SK-N-SH (cell line): ENCODE data around the gene KAT6B. TPM values are rescaled to one million over a fixed set of nuclear protein-coding genes. Genes with fewer than 3 reads are reported as not detected.

ENCODE experiments used
- CTCF ChIA-PET: fragments of 300-600, 350-600 bp; formaldehyde crosslinking; extraction: SDS; loops from one replicate; lab custom pipeline; 2021; lab: Yijun Ruan, JAX
- POLR2A ChIA-PET: fragments of 350-600 bp; sonication (Branson Sonifier 250); formaldehyde crosslinking; extraction: SDS; loops from one replicate; lab custom pipeline; 2020; ENCODE audit warnings: antibody characterized with exemption, inconsistent platforms; lab: Yijun Ruan, JAX
- DNase-seq: peaks from one replicate; pipeline ENCODE4 v3.0.0; 2012
- H2AFZ ChIP-seq: fragments of 200-600 bp; sonication (generic); 2 replicates; pipeline ENCODE4 v1.8.1; 2016; ENCODE audit warnings: antibody characterized with exemption, mild to moderate bottlenecking, low read depth
- H3F3A ChIP-seq: fragments of 200-600 bp; sonication (generic); replicated peaks from 2 replicates; pipeline ENCODE3; 2016; ENCODE audit warnings: antibody characterized with exemption, mild to moderate bottlenecking; ENCODE audit not compliant: insufficient read depth
- H3K27ac ChIP-seq, 2 experiments: fragments of 200-500 bp in 1 of 2; fragments of 200-600 bp in 1 of 2; sonication (Bioruptor generic) in 1 of 2; sonication (generic), shearing (Covaris generic) in 1 of 2; 2 replicates each; pipeline versions ENCODE4 v1.5.1 to v1.6.1; 2014 to 2016; ENCODE audit warnings: low read depth in 2 of 2, inconsistent platforms in 1 of 2, low read length in 1 of 2, mild to moderate bottlenecking in 1 of 2, mixed read lengths in 1 of 2
- H3K27me3 ChIP-seq: fragments of 200-600 bp; sonication (generic), shearing (Covaris generic); 2 replicates; pipeline ENCODE4 v1.6.1; 2016; ENCODE audit warnings: mixed run types; ENCODE audit not compliant: insufficient read depth
- H3K36me3 ChIP-seq, 2 experiments: fragments of 200-500 bp in 1 of 2; fragments of 200-600 bp in 1 of 2; sonication (Bioruptor generic) in 1 of 2; sonication (generic) in 1 of 2; replicated peaks in 1 of 2; 2 replicates each; pipeline versions ENCODE3 to v1.5.1; 2014 to 2016; ENCODE audit warnings: low read length in 1 of 2, mild to moderate bottlenecking in 1 of 2; ENCODE audit not compliant: insufficient read depth in 2 of 2, control insufficient read depth in 1 of 2
- H3K4me1 ChIP-seq, 2 experiments: fragments of 200-500 bp in 1 of 2; fragments of 200-600 bp in 1 of 2; sonication (Bioruptor generic) in 1 of 2; sonication (generic), shearing (Covaris generic) in 1 of 2; 2 replicates each; pipeline versions ENCODE4 v1.5.1 to v1.6.1; 2014 to 2016; ENCODE audit warnings: low read depth in 1 of 2, low read length in 1 of 2, mixed run types in 1 of 2; ENCODE audit not compliant: insufficient read depth in 2 of 2, control insufficient read depth in 1 of 2
- H3K4me2 ChIP-seq: fragments of 200-600 bp; sonication (generic), shearing (Covaris generic); 2 replicates; pipeline ENCODE4 v1.6.1; 2017; ENCODE audit warnings: mixed run types
- H3K4me3 ChIP-seq, 2 experiments: fragments of 200-500 bp in 1 of 2; fragments of 200-600 bp in 1 of 2; sonication (Bioruptor generic) in 1 of 2; sonication (generic), shearing (Covaris generic) in 1 of 2; 2 replicates each; pipeline versions ENCODE4 v1.5.1 to v1.8.1; 2014 to 2016; ENCODE audit warnings: low read depth in 2 of 2, inconsistent platforms in 1 of 2, low read length in 1 of 2, mild to moderate bottlenecking in 1 of 2, mixed read lengths in 1 of 2, moderate library complexity in 1 of 2
- H3K79me2 ChIP-seq: fragments of 200-600 bp; sonication (generic); 2 replicates; pipeline ENCODE4 v1.8.1; 2017; ENCODE audit warnings: mild to moderate bottlenecking; ENCODE audit not compliant: insufficient read depth
- H3K9ac ChIP-seq: fragments of 200-600 bp; sonication (generic); 2 replicates; pipeline ENCODE4 v1.6.1; 2017; ENCODE audit warnings: mixed run types
- H3K9me2 ChIP-seq: fragments of 200-600 bp; sonication (generic); 2 replicates; pipeline ENCODE4 v1.6.1; 2017; ENCODE audit warnings: mixed run types
- H3K9me3 ChIP-seq: fragments of 200-600 bp; sonication (generic); 2 replicates; pipeline ENCODE4 v1.6.1; 2017; ENCODE audit warnings: mixed run types, mild to moderate bottlenecking, moderate library complexity
- H4K20me1 ChIP-seq: fragments of 200-600 bp; sonication (generic); 2 replicates; pipeline ENCODE4 v1.6.1; 2017; ENCODE audit warnings: mild to moderate bottlenecking, mixed run types; ENCODE audit not compliant: insufficient read depth
- CHD2 ChIP-seq: fragments of 150-350 bp; IDR thresholded peaks from 2 replicates; pipeline ENCODE4 v1.6.1; 2018; ENCODE audit warnings: low read length; ENCODE audit not compliant: partially characterized antibody
- CTCF ChIP-seq: fragments of 200-600 bp; sonication (generic); IDR thresholded peaks from 2 replicates; pipeline ENCODE4 v1.6.1; 2017; ENCODE audit warnings: antibody characterized with exemption, mild to moderate bottlenecking, moderate library complexity
- ELF1 ChIP-seq: IDR thresholded peaks from 2 replicates; pipeline ENCODE4 v1.4.0; 2012
- EP300 ChIP-seq, 2 experiments: IDR thresholded peaks; 2 replicates each; pipeline versions ENCODE4 v1.4.0 to v1.6.1; 2012; ENCODE audit warnings: borderline replicate concordance in 1 of 2, low read depth in 1 of 2, low read length in 1 of 2
- FOXJ3 ChIP-seq: sonication (generic); formaldehyde crosslinking; IDR thresholded peaks from 2 replicates; pipeline ENCODE4 v1.5.1; 2020; ENCODE audit warnings: mild to moderate bottlenecking, missing genetic modification reagents
- FOXM1 ChIP-seq: IDR thresholded peaks from 2 replicates; pipeline ENCODE4 v1.4.0; 2012; ENCODE audit warnings: low read depth, mild to moderate bottlenecking
- GATA2 ChIP-seq: sonication (generic); formaldehyde crosslinking; IDR thresholded peaks from 2 replicates; pipeline ENCODE4 v1.5.0; 2020; ENCODE audit warnings: mild to moderate bottlenecking, missing genetic modification reagents
- IRF3 ChIP-seq: fragments of 150-350 bp; IDR thresholded peaks from 2 replicates; pipeline ENCODE4 v1.6.1; 2016; ENCODE audit warnings: mild to moderate bottlenecking, low read depth, low read length
- MEF2A ChIP-seq: IDR thresholded peaks from 2 replicates; pipeline ENCODE4 v1.4.0; 2012; ENCODE audit warnings: low read depth, borderline replicate concordance
- MXI1 ChIP-seq: IDR thresholded peaks from 2 replicates; pipeline ENCODE4 v1.6.1; 2012; ENCODE audit warnings: mild to moderate bottlenecking, low read depth, low read length, improper control_type of control experiment
- NFIC ChIP-seq: IDR thresholded peaks from 2 replicates; pipeline ENCODE4 v1.4.0; 2012; ENCODE audit warnings: borderline replicate concordance
- RFX5 ChIP-seq: IDR thresholded peaks from 2 replicates; pipeline ENCODE4 v1.6.1; 2012; ENCODE audit warnings: mild to moderate bottlenecking, improper control_type of control experiment, low read length
- TAF1 ChIP-seq: IDR thresholded peaks from 2 replicates; pipeline ENCODE4 v1.6.1; 2012; ENCODE audit warnings: low read depth, mild to moderate bottlenecking, low read length, moderate library complexity, borderline replicate concordance
- ZBTB33 ChIP-seq: IDR thresholded peaks from 2 replicates; pipeline ENCODE4 v1.4.0; 2012; ENCODE audit warnings: low read depth, borderline replicate concordance
- WGBS: methylation state at CpG from one replicate; pipeline ENCODE4 v1.1.6; 2017; ENCODE audit warnings: low lambda C conversion rate; 5-methylcytosine and 5-hydroxymethylcytosine counted together
- polyA plus RNA-seq, 3 experiments: library from polyadenylated mRNA; depleted of rRNA; stranded (reverse); fragments of >200 nt; gene quantifications; 2 replicates each; pipeline ENCODE4 v1.2.3, GENCODE V29; 2012

KAT6B gene
- polyA plus RNA-seq, 1 of the 3 experiments (the other 2 are of a cell fraction), result 4.3 TPM

- POLR2A ChIA-PET, result no interaction called here
- Histone ChIP-seq H3K36me3 (no peaks in the 10 kb centered on the region), H3K9me3 (no peaks in the 10 kb centered on the region), H3K9me2 (no peaks in the 10 kb centered on the region), H4K20me1 (peaks cover 18% of the 10 kb centered on the region; the same call in 1 of the 2 replicates), H3K27ac (no peak overlapping the region), H3F3A (peaks cover 8% of the 10 kb centered on the region), H3K4me1 (peaks cover 0 to 10% of the 10 kb centered on the region in 2 experiments; a peak in 1 of 4 replicates), H3K4me2 (no peak overlapping the region), H3K79me2 (peaks cover 63% of the 10 kb centered on the region), H3K27me3 (no peaks in the 10 kb centered on the region), H2AFZ (no peak overlapping the region), H3K4me3 (no peak overlapping the region), H3K9ac (no peak overlapping the region)
- WGBS, result 89% methylated on average over 7 of the region's 7 CpGs
- TF ChIP-seq TAF1 (no peak), ZBTB33 (no peak), CHD2 (no peak), FOXM1 (no peak), MEF2A (no peak), EP300 (IDR thresholded peaks at IDR 0.05; ENCODE audit: borderline replicate concordance in 1 of 2, low read depth in 1 of 2, low read length in 1 of 2) (no peak), ELF1 (no peak), MXI1 (no peak), NFIC (no peak), RFX5 (no peak)
- CTCF ChIA-PET, result no interaction called here
- DNase-seq, result no peak
These were observed 55.0 kb downstream of the KAT6B start for GRCh38 chr10:74881253-74881884.

- Histone ChIP-seq H3K9me3 (no peaks in the 10 kb centered on the region), H3K27ac (no peak overlapping the region), H3K4me3 (no peak overlapping the region), H3K9me2 (no peaks in the 10 kb centered on the region), H3F3A (peaks cover 8% of the 10 kb centered on the region), H3K27me3 (no peaks in the 10 kb centered on the region), H2AFZ (no peak overlapping the region), H4K20me1 (peaks cover 22% of the 10 kb centered on the region; the same call in 1 of the 2 replicates), H3K36me3 (no peaks in the 10 kb centered on the region), H3K9ac (no peak overlapping the region), H3K4me1 (peaks cover 0 to 6% of the 10 kb centered on the region in 2 experiments; a peak in 1 of 4 replicates), H3K4me2 (no peak overlapping the region), H3K79me2 (peaks cover 57% of the 10 kb centered on the region)
- WGBS, result 33% methylated on average over 1 of the region's 1 CpG
- no peak for TF ChIP-seq GATA2
- TF ChIP-seq ZBTB33, result no peak
- TF ChIP-seq FOXM1, result no peak
- TF ChIP-seq CTCF, result no peak
- TF ChIP-seq TAF1, result no peak
- TF ChIP-seq FOXJ3 (CRISPR knock-in tag), result no peak
- TF ChIP-seq IRF3, result no peak
- TF ChIP-seq ELF1, result no peak
- ChIA-PET CTCF (no interaction called here), POLR2A (no interaction called here)
- DNase-seq, result no peak
These were observed 56.0 kb downstream of the KAT6B start for GRCh38 chr10:74882427-74882826.
